ENCODE data around the gene PRMT1. TPM values are rescaled to one million over a fixed set of nuclear protein-coding genes. Genes with fewer than 3 reads are reported as not detected.

PRMT1 gene
- total RNA-seq, 6 donors from 2014 or later = 65.6 to 155 (median 82.0) TPM

- WGBS, 2 donors = 67 to 78% methylated on average over 2 of the region's 2 CpGs
- Histone ChIP-seq H3K27ac (no peak overlapping the region), H3K4me1 (peaks cover 21 to 58% (median 34%) of the 10 kb centered on the region in 4 donors), H3K36me3 (peaks cover 9 to 34% (median 25%) of the 10 kb centered on the region in 4 donors), H3K4me3 (peak overlapping the region in 1 of 4 donors; percentile 98), H3K27me3 (no peaks in the 10 kb centered on the region), H3K9me3 (no peaks in the 10 kb centered on the region)
- no peak for ATAC-seq (ENCODE audit: low FRiP score in 2 of 2)
- DNase-seq = no peak
- TF ChIP-seq EP300 (IDR thresholded peaks at IDR 0.05) = no peak
- no peak for TF ChIP-seq POLR2A (IDR thresholded peaks at IDR 0.05)
- TF ChIP-seq, protein P1, sequence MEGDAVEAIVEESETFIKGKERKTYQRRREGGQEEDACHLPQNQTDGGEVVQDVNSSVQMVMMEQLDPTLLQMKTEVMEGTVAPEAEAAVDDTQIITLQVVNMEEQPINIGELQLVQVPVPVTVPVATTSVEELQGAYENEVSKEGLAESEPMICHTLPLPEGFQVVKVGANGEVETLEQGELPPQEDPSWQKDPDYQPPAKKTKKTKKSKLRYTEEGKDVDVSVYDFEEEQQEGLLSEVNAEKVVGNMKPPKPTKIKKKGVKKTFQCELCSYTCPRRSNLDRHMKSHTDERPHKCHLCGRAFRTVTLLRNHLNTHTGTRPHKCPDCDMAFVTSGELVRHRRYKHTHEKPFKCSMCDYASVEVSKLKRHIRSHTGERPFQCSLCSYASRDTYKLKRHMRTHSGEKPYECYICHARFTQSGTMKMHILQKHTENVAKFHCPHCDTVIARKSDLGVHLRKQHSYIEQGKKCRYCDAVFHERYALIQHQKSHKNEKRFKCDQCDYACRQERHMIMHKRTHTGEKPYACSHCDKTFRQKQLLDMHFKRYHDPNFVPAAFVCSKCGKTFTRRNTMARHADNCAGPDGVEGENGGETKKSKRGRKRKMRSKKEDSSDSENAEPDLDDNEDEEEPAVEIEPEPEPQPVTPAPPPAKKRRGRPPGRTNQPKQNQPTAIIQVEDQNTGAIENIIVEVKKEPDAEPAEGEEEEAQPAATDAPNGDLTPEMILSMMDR (IDR thresholded peaks at IDR 0.05) = no peak
- TF ChIP-seq POLR2AphosphoS5 (IDR thresholded peaks at IDR 0.05) = no peak
These were observed 33.6 kb upstream of the PRMT1 start for GRCh38 chr19:49643466-49643865.

DNA sequence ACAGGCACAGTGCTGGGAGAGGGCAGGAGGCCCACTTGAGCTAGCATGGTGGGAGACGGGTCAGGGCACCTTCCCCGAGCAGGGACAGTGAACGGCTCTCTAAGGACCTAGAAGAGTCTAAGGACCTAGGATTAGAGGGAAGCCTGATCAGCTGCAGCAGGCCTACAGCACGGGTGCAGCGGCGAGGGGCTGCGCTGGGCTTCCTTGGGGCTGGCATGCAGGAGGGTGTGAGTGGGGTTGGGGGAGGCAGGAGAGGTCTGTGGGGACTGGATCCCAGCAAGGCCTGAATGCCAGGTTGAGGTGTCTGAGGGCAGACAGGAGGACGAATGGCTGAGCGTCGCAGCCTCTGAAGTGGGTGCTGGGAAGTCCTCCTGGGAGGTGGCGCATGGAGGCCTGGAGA is 31.5 kb upstream of the PRMT1 start:
- WGBS, 2 donors = 90 to 92% methylated on average over 11 of the region's 11 CpGs
- no peaks in the 10 kb centered on the region for H3K9me3 ChIP-seq
- H3K27ac ChIP-seq = no peak overlapping the region
- peaks cover 16 to 45% (median 27%) of the 10 kb centered on the region in 4 donors for H3K4me1 ChIP-seq
- TF ChIP-seq POLR2AphosphoS5 (IDR thresholded peaks at IDR 0.05) (no peak), POLR2A (IDR thresholded peaks at IDR 0.05) (no peak)
- TF ChIP-seq, protein P1 (IDR thresholded peaks at IDR 0.05) = no peak
- DNase-seq (no peak), ATAC-seq (ENCODE audit: low FRiP score in 2 of 2) (no peak)
- H3K4me3 ChIP-seq = no peak overlapping the region
- peaks cover 9 to 56% (median 40%) of the 10 kb centered on the region in 4 donors for H3K36me3 ChIP-seq
- no peaks in the 10 kb centered on the region for H3K27me3 ChIP-seq

DNA sequence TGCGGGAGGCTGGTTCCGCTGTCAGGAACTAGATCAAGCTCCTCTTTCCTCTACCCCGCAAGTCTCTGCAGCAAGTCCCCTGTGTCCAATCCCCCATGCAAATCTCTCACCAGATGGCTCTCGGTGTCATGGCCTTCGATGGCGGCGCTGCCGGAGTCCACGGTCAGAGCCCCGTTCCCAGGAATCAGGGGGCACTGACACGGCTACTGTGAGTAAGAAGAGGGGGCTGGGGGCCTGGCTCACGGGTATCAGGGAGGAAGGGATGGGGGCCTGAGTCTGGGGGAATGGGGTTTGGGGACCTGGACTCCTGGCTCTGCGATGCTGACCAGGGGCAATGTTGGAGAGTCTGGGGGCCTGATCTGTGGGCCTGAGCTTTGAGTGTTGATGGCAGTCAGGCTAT is 31.1 kb upstream of the PRMT1 start:
- ATAC-seq (ENCODE audit: low FRiP score in 2 of 2) (no peak), DNase-seq (no peak)
- Histone ChIP-seq H3K27ac (no peak overlapping the region), H3K27me3 (no peaks in the 10 kb centered on the region), H3K4me3 (no peak overlapping the region), H3K4me1 (peaks cover 16 to 41% (median 26%) of the 10 kb centered on the region in 4 donors), H3K36me3 (peaks cover 9 to 60% (median 42%) of the 10 kb centered on the region in 4 donors), H3K9me3 (no peaks in the 10 kb centered on the region)
- TF ChIP-seq EP300 (IDR thresholded peaks at IDR 0.05) (no peak), POLR2AphosphoS5 (IDR thresholded peaks at IDR 0.05) (no peak), POLR2A (IDR thresholded peaks at IDR 0.05) (no peak)
- TF ChIP-seq, protein P1 (IDR thresholded peaks at IDR 0.05) = no peak
- WGBS, 2 donors = 94% methylated on average over 6 to 13 of the region's 13 CpGs

DNA sequence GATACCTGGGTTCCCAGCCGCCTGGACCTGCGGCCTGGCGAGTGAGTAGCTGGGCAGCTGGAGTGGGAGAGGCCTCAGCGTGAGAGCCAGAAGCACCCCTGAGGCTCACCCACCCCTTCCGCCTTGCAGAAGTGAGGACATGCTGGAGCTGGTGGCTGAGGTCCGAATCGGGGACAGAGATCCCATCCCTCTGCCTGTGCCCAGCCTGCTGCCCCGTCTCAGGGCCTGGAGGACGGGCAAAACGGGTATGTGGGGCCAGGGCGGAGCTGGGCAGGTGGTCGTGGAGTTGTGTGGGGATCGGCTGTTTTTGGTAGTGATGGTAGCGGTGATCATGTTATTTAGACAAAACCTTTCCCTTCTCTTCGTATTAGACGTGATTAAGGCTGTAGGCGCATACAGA is 30.5 kb upstream of the PRMT1 start:
- peaks cover 9 to 66% (median 48%) of the 10 kb centered on the region in 4 donors for H3K36me3 ChIP-seq
- no peak for TF ChIP-seq EP300 (IDR thresholded peaks at IDR 0.05)
- TF ChIP-seq, protein P1 (IDR thresholded peaks at IDR 0.05) = no peak
- TF ChIP-seq POLR2AphosphoS5 (IDR thresholded peaks at IDR 0.05) = no peak
- no peak for TF ChIP-seq POLR2A (IDR thresholded peaks at IDR 0.05)
- H3K4me1 ChIP-seq = peaks cover 15 to 35% (median 21%) of the 10 kb centered on the region in 4 donors
- H3K27me3 ChIP-seq = no peaks in the 10 kb centered on the region
- no peak overlapping the region for H3K27ac ChIP-seq
- H3K4me3 ChIP-seq = no peak overlapping the region
- ATAC-seq (ENCODE audit: low FRiP score in 2 of 2) = no peak
- H3K9me3 ChIP-seq = no peaks in the 10 kb centered on the region
- WGBS, 2 donors = 95 to 98% methylated on average over 15 of the region's 17 CpGs
- no peak for DNase-seq

All from upper lobe of left lung (tissue), 6 donors.